ENCODE results near the gene KCNK2. TPM values are rescaled to one million over a fixed set of nuclear protein-coding genes. Genes with fewer than 3 reads are reported as not detected.

Gene KCNK2
- polyA plus RNA-seq, 3 donors = not detected

- H2AFZ ChIP-seq (ENCODE audit: insufficient read depth, low read depth, low read length, poor library complexity, severe bottlenecking) = no peak overlapping the region
- no peaks in the 10 kb centered on the region for H3K36me3 ChIP-seq (replicated peaks in 1 of 2; ENCODE audit: control insufficient read depth in 1 of 2, insufficient read depth in 2 of 2, low read length in 2 of 2)
- TF ChIP-seq, protein P1, sequence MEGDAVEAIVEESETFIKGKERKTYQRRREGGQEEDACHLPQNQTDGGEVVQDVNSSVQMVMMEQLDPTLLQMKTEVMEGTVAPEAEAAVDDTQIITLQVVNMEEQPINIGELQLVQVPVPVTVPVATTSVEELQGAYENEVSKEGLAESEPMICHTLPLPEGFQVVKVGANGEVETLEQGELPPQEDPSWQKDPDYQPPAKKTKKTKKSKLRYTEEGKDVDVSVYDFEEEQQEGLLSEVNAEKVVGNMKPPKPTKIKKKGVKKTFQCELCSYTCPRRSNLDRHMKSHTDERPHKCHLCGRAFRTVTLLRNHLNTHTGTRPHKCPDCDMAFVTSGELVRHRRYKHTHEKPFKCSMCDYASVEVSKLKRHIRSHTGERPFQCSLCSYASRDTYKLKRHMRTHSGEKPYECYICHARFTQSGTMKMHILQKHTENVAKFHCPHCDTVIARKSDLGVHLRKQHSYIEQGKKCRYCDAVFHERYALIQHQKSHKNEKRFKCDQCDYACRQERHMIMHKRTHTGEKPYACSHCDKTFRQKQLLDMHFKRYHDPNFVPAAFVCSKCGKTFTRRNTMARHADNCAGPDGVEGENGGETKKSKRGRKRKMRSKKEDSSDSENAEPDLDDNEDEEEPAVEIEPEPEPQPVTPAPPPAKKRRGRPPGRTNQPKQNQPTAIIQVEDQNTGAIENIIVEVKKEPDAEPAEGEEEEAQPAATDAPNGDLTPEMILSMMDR (IDR thresholded peaks at IDR 0.05) = no peak
- H3K27ac ChIP-seq (ENCODE audit: low read depth in 1 of 2, low read length in 2 of 2) = no peak overlapping the region
- no peak overlapping the region for H3K4me3 ChIP-seq (replicated peaks in 1 of 3; ENCODE audit: low read depth in 2 of 3, low read length in 3 of 3)
- intact Hi-C loops (cut with micrococcal nuclease) = no loop called here
- Mint-ChIP-seq H3K27me3 (ENCODE audit: low read depth in 3 of 3) (no peaks in the 10 kb centered on the region), H3K9me3 (peaks cover 0 to 7% (median 2%) of the 10 kb centered on the region in 7 donors), H3K4me3 (no peak overlapping the region), H3K36me3 (no peaks in the 10 kb centered on the region), H3K4me1 (no peaks in the 10 kb centered on the region), H3K27ac (no peak overlapping the region)
- no peaks in the 10 kb centered on the region for H4K20me1 ChIP-seq (ENCODE audit: insufficient read depth, low read length)
- no peak overlapping the region for H3K4me2 ChIP-seq (replicated peaks; ENCODE audit: extremely low read depth, low read length, poor library complexity, severe bottlenecking)
- no peak for DNase-seq
- H3K9me3 ChIP-seq (replicated peaks in 1 of 2; ENCODE audit: control insufficient read depth in 1 of 2, insufficient read depth in 1 of 2, low read length in 2 of 2) = no peaks in the 10 kb centered on the region
- no peak overlapping the region for H3K9ac ChIP-seq (ENCODE audit: insufficient read depth, low read length, poor library complexity, severe bottlenecking)
- H3K4me1 ChIP-seq (ENCODE audit: control insufficient read depth in 1 of 2, insufficient read depth in 2 of 2, low read length in 2 of 2) = no peaks in the 10 kb centered on the region
- no peaks in the 10 kb centered on the region for H3K27me3 ChIP-seq (ENCODE audit: control insufficient read depth in 2 of 2, insufficient read depth in 2 of 2, low read length in 2 of 2)
- WGBS (ENCODE audit: insufficient coverage) = no CpG with 5 or more reads among the region's 4 CpGs
- no peaks in the 10 kb centered on the region for H3K79me2 ChIP-seq (ENCODE audit: insufficient read depth, low read length)
Measured at GRCh38 chr1:215251428-215251827, 168.9 kb downstream of the KCNK2 start.

DNA sequence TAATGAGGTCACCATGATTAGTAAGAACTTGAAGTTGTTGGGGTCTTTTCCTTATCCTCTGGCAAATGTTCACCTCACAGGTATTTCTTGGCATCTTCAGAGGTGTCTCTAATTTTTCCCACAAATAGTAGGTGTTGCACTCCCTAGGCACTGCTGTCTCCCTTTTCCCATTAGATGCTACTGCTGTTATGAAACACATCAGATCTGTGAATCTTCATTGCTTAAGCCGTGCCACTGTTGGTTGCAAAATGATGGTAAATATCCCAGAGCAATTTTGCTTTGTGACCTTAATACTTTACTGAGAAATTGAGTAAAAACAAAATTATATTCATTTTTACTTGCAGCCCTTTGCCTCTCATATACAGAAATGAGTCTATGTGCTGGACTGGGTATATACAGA lies 169.6 kb downstream of the KCNK2 start:
- no peaks in the 10 kb centered on the region for H3K4me1 ChIP-seq (ENCODE audit: control insufficient read depth in 1 of 2, insufficient read depth in 2 of 2, low read length in 2 of 2)
- peaks cover 0 to 7% (median 2%) of the 10 kb centered on the region in 7 donors for H3K9me3 Mint-ChIP-seq
- TF ChIP-seq, protein P1 (IDR thresholded peaks at IDR 0.05) = no peak
- no peak overlapping the region for H3K4me3 ChIP-seq (replicated peaks in 1 of 3; ENCODE audit: low read depth in 2 of 3, low read length in 3 of 3)
- H3K27ac ChIP-seq (ENCODE audit: low read depth in 1 of 2, low read length in 2 of 2) = no peak overlapping the region
- intact Hi-C loops (cut with micrococcal nuclease) = no loop called here
- no peak for DNase-seq
- no CpG with 5 or more reads among the region's 1 CpG for WGBS (ENCODE audit: insufficient coverage)
- H3K36me3 ChIP-seq (replicated peaks in 1 of 2; ENCODE audit: control insufficient read depth in 1 of 2, insufficient read depth in 2 of 2, low read length in 2 of 2) = no peaks in the 10 kb centered on the region
- no peaks in the 10 kb centered on the region for H4K20me1 ChIP-seq (ENCODE audit: insufficient read depth, low read length)
- H3K27me3 Mint-ChIP-seq (ENCODE audit: low read depth in 3 of 3) = no peaks in the 10 kb centered on the region
- no peaks in the 10 kb centered on the region for H3K4me1 Mint-ChIP-seq
- no peak overlapping the region for H3K4me3 Mint-ChIP-seq
- no peaks in the 10 kb centered on the region for H3K79me2 ChIP-seq (ENCODE audit: insufficient read depth, low read length)
- no peaks in the 10 kb centered on the region for H3K9me3 ChIP-seq (replicated peaks in 1 of 2; ENCODE audit: control insufficient read depth in 1 of 2, insufficient read depth in 1 of 2, low read length in 2 of 2)
- H3K27ac Mint-ChIP-seq = no peak overlapping the region
- no peaks in the 10 kb centered on the region for H3K27me3 ChIP-seq (ENCODE audit: control insufficient read depth in 2 of 2, insufficient read depth in 2 of 2, low read length in 2 of 2)
- no peaks in the 10 kb centered on the region for H3K36me3 Mint-ChIP-seq
- H3K9ac ChIP-seq (ENCODE audit: insufficient read depth, low read length, poor library complexity, severe bottlenecking) = no peak overlapping the region
- H2AFZ ChIP-seq (ENCODE audit: insufficient read depth, low read depth, low read length, poor library complexity, severe bottlenecking) = no peak overlapping the region
- H3K4me2 ChIP-seq (replicated peaks; ENCODE audit: extremely low read depth, low read length, poor library complexity, severe bottlenecking) = no peak overlapping the region

Measured in CD14-positive monocyte (primary cell).